ENCODE data around the gene PIP5KL1. TPM values are rescaled to one million over a fixed set of nuclear protein-coding genes. Genes with fewer than 3 reads are reported as not detected.

PIP5KL1 gene
- total RNA-seq, 4 donors from 2014 or later, result 4.6 TPM; not detected in 3

DNA sequence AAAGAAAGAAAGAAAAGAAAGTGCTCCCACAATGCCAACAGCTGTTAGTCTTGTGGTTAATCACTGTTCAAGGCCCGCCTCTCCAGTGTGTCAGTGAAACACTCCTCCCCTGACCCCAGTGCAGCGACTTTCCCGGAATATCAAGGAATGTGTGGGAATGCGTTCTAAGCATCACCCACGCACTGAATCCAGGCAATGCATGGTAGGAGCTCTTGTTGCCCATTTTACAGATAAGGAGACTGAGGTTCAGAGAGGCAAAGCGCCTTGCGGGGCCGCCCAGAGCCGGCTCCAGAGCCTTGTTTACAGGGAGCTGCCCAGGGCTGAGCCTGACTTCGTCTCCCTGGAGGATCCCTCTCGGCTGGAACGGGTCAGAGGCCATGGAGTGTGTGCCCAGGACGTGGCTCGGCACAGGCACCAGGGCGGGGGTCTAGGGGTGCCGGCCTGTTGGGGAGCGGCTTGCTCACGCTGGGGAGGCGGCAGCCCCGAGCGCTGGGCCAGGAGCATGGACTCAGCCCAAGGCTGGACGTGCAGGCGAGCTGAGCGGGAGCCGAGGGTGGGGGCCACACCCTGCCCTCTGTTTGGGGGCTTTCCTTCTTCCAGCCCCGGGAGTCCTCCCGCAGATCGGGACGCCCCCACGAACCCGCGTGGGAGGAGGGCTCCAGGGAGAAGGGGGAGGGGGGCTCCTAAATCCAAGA, 32.0 kb downstream of the PIP5KL1 start:
- intact Hi-C loops (cut with DNase I; ENCODE audit: low total_unique reads), result no loop called here
- H3K27me3 ChIP-seq, result no peaks in the 10 kb centered on the region
- DNase-seq, result peak; percentile 40
- H3K4me3 ChIP-seq, result peak overlapping the region; percentile 44 to 87 (median 80)
- TF ChIP-seq EP300 (IDR thresholded peaks at IDR 0.05; ENCODE audit: low read depth) (no peak), POLR2AphosphoS5 (IDR thresholded peaks at IDR 0.05) (peak; percentile 40 to 55 (median 50))
- H3K9me3 ChIP-seq, result no peaks in the 10 kb centered on the region
- WGBS, 2 donors (ENCODE audit: low coverage in 1 of 2), result 6 to 7% methylated on average over 4 to 32 of the region's 32 CpGs
- in situ Hi-C loops (cut with MboI; ENCODE audit: low pct_ligation_motif_present in 1 of 4, low pct_unique_long_range_greater_than_20kb in 1 of 4, low sequenced_read_pairs in 3 of 4), result no loop called here
- H3K36me3 ChIP-seq, result peaks cover 0 to 26% (median 8%) of the 10 kb centered on the region in 4 donors
- peak overlapping the region; percentile 88 to 93 (median 90) for H3K27ac ChIP-seq
- peaks cover 18 to 64% (median 40%) of the 10 kb centered on the region in 4 donors for H3K4me1 ChIP-seq

DNA sequence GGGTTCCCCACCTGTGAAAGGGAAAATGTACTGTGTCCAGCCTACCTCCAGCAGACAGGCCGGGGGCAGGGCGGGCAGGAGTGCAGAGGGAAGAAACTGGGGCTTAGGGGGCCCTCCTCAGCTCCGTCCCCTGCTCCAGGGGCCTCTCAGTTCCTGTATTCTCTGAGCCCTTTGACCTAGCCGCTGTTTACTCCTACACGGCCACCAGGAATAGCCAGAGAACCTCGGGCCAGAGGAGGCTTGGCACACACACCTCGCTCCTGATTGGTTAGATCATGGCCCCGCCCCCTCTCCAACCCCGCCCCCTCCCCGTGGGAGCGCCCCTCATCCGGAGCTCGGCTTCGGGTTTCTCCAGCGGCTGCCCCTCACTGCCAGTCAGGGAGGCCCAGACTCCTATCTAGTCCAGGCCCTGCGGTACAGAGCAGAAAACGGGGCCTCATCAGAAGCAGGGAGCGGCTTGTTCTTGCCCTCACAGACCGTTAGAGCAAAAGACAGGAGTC, 33.3 kb downstream of the PIP5KL1 start:
- peaks cover 12 to 50% (median 34%) of the 10 kb centered on the region in 4 donors for H3K4me1 ChIP-seq
- in situ Hi-C loops (cut with MboI; ENCODE audit: low pct_ligation_motif_present in 1 of 4, low pct_unique_long_range_greater_than_20kb in 1 of 4, low sequenced_read_pairs in 3 of 4) (no loop called here), intact Hi-C loops (cut with DNase I; ENCODE audit: low total_unique reads) (no loop called here)
- peak overlapping the region; percentile 88 to 93 (median 90) for H3K27ac ChIP-seq
- H3K36me3 ChIP-seq, result peaks cover 0 to 37% (median 13%) of the 10 kb centered on the region in 4 donors
- H3K27me3 ChIP-seq, result no peaks in the 10 kb centered on the region
- WGBS, 2 donors (ENCODE audit: low coverage in 1 of 2), result 0 to 18% methylated on average over 1 to 12 of the region's 19 CpGs
- H3K4me3 ChIP-seq, result peak overlapping the region in 1 of 4 donors; percentile 77
- TF ChIP-seq, protein P1, sequence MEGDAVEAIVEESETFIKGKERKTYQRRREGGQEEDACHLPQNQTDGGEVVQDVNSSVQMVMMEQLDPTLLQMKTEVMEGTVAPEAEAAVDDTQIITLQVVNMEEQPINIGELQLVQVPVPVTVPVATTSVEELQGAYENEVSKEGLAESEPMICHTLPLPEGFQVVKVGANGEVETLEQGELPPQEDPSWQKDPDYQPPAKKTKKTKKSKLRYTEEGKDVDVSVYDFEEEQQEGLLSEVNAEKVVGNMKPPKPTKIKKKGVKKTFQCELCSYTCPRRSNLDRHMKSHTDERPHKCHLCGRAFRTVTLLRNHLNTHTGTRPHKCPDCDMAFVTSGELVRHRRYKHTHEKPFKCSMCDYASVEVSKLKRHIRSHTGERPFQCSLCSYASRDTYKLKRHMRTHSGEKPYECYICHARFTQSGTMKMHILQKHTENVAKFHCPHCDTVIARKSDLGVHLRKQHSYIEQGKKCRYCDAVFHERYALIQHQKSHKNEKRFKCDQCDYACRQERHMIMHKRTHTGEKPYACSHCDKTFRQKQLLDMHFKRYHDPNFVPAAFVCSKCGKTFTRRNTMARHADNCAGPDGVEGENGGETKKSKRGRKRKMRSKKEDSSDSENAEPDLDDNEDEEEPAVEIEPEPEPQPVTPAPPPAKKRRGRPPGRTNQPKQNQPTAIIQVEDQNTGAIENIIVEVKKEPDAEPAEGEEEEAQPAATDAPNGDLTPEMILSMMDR (IDR thresholded peaks at IDR 0.05), result no peak
- peak; percentile 10 for TF ChIP-seq POLR2A (IDR thresholded peaks at IDR 0.05)
- TF ChIP-seq POLR2AphosphoS5 (IDR thresholded peaks at IDR 0.05), result no peak
- H3K9me3 ChIP-seq, result peaks cover 0 to 8% of the 10 kb centered on the region in 2 donors
- peak; percentile 74 for DNase-seq

GRCh38 chr9:127896395-127897192, 34.0 kb downstream of the PIP5KL1 start:
- H3K4me3 ChIP-seq, result peak overlapping the region in 1 of 4 donors; percentile 77
- no peaks in the 10 kb centered on the region for H3K27me3 ChIP-seq
- WGBS, 2 donors (ENCODE audit: low coverage in 1 of 2), result 74% methylated on average over 16 of the region's 16 CpGs; no CpG with 5 or more reads in 1 of the 2 donors
- peaks cover 12 to 46% (median 34%) of the 10 kb centered on the region in 4 donors for H3K4me1 ChIP-seq
- peaks cover 0 to 37% (median 13%) of the 10 kb centered on the region in 4 donors for H3K36me3 ChIP-seq
- no peak for DNase-seq
- H3K9me3 ChIP-seq, result peaks cover 0 to 8% of the 10 kb centered on the region in 2 donors
- peak overlapping the region; percentile 88 to 93 (median 90) for H3K27ac ChIP-seq
- no peak for TF ChIP-seq POLR2AphosphoS5 (IDR thresholded peaks at IDR 0.05)
- TF ChIP-seq POLR2A (IDR thresholded peaks at IDR 0.05), result no peak
- TF ChIP-seq EP300 (IDR thresholded peaks at IDR 0.05; ENCODE audit: low read depth), result no peak
- intact Hi-C loops (cut with DNase I; ENCODE audit: low total_unique reads) (no loop called here), in situ Hi-C loops (cut with MboI; ENCODE audit: low pct_ligation_motif_present in 1 of 4, low pct_unique_long_range_greater_than_20kb in 1 of 4, low sequenced_read_pairs in 3 of 4) (no loop called here)

DNA sequence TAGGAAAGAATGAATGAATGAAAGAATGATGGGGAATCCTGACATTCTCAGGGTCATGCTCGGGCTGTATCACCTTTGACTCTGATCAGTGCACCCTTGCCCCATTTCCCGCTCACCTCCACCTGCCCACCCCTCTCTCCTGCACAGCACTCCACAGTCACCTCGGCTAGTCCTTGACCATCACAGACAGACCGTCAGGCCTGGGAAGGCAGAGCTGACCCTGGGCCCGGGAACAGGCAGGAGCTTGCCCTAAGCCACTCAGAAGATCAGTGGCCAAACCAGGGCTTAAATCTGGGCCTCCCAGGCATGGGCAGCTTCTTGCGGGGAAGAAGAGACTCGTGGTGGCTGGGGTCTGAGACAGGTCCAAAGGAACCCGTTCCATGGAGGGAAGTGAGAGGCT, 34.8 kb downstream of the PIP5KL1 start:
- no peaks in the 10 kb centered on the region for H3K27me3 ChIP-seq
- peaks cover 0 to 8% of the 10 kb centered on the region in 2 donors for H3K9me3 ChIP-seq
- no peak for TF ChIP-seq POLR2A (IDR thresholded peaks at IDR 0.05)
- TF ChIP-seq POLR2AphosphoS5 (IDR thresholded peaks at IDR 0.05), result no peak
- TF ChIP-seq EP300 (IDR thresholded peaks at IDR 0.05; ENCODE audit: low read depth), result no peak
- no peak for DNase-seq
- WGBS, 2 donors (ENCODE audit: low coverage in 1 of 2), result 91 to 100% methylated on average over 3 to 8 of the region's 8 CpGs
- intact Hi-C loops (cut with DNase I; ENCODE audit: low total_unique reads) (no loop called here), in situ Hi-C loops (cut with MboI; ENCODE audit: low pct_ligation_motif_present in 1 of 4, low pct_unique_long_range_greater_than_20kb in 1 of 4, low sequenced_read_pairs in 3 of 4) (no loop called here)
- no peak overlapping the region for H3K27ac ChIP-seq
- H3K36me3 ChIP-seq, result peaks cover 0 to 37% (median 13%) of the 10 kb centered on the region in 4 donors
- no peak overlapping the region for H3K4me3 ChIP-seq
- peaks cover 10 to 38% (median 33%) of the 10 kb centered on the region in 4 donors for H3K4me1 ChIP-seq

GRCh38 chr9:127893392-127893791, 37.2 kb downstream of the PIP5KL1 start:
- in situ Hi-C loops (cut with MboI; ENCODE audit: low pct_ligation_motif_present in 1 of 4, low pct_unique_long_range_greater_than_20kb in 1 of 4, low sequenced_read_pairs in 3 of 4), result no loop called here
- no peak overlapping the region for H3K4me3 ChIP-seq
- H3K9me3 ChIP-seq, result peaks cover 0 to 8% of the 10 kb centered on the region in 2 donors
- WGBS, 2 donors (ENCODE audit: low coverage in 1 of 2), result 89 to 95% methylated on average over 3 to 4 of the region's 4 CpGs
- H3K27me3 ChIP-seq, result no peaks in the 10 kb centered on the region
- peaks cover 0 to 37% (median 13%) of the 10 kb centered on the region in 4 donors for H3K36me3 ChIP-seq
- no peak for DNase-seq
- intact Hi-C loops (cut with DNase I; ENCODE audit: low total_unique reads), result no loop called here
- TF ChIP-seq POLR2AphosphoS5 (IDR thresholded peaks at IDR 0.05), result no peak
- no peak overlapping the region for H3K27ac ChIP-seq
- H3K4me1 ChIP-seq, result peaks cover under 1 to 22% (median 17%) of the 10 kb centered on the region in 4 donors
